Stimulated activated CD4-positive, alpha-beta T cell treated with anti-CD3 and anti-CD28 coated beads, Interleukin-12 subunit alpha, Interleukin-12 subunit beta, amount 100 ng/mL, for 24 hours (primary cell): ENCODE data around the gene NUTM1.
"Not testable (repeated sequence)": the region's sequence is repeated elsewhere in the genome, so short reads cannot be mapped to it uniquely, and the experiment has no call there.

Experiments used
- DNase-seq, 2 experiments: peaks; one replicate each; pipeline ENCODE4 v3.0.0-alpha.2; 2020; ENCODE audit warnings: low read depth in 2 of 2

The NUTM1 gene

DNA sequence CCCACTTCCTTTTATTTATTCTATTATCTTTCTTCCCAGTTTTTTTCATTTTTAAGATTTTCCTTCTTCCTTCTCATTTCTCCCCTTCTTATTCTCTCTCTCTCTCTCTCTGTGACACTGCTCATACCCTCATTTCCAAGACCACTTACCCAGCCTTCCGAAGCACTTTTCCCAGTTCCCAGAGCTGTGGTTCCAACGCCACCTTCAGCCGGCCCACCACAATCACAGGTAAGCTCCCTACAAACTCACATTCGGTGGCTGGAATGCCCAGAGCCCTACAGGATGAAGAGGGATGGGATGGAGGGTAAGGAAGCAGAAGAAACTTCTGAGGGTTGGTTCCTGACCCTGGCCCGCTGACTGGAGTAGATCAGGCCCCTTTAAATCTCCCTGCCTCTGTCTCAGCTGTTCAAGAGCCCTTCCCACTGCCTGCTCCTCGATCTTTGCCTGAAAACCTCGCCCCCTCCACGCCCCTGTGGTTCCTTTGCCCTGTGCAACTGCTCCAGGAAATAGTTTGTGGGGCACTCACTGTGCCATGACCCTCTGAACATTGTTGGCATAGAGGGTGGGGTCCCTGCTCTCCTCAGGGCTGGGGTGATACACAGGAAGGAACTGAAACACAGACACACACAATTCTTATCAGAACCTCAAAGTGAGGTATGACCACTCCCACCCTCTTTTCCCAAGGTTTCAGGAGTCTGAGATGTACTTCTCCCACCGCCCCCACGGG, 19.1 kb downstream of the NUTM1 start:
- no peak for DNase-seq

DNA sequence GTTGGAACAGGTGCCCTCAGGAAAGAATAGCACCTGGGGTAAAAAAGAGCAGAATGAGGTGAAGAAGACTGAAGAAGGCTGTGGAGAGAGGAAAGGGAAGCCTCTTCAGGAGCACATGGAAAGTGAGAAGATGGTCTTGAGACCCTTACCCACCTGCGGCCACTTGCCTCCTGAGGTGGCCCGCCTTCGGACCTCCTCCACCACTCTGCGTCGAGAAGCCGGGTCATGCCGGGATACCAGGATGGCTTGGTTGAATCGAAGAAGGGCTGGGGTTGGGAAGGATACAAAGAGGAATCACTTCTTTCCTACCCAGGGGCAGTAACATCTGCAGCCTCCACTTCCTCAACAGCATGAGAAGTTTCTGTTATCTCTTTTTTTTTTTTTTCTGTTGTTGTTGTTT, 20.9 kb downstream of the NUTM1 start:
- DNase-seq = no peak

DNA sequence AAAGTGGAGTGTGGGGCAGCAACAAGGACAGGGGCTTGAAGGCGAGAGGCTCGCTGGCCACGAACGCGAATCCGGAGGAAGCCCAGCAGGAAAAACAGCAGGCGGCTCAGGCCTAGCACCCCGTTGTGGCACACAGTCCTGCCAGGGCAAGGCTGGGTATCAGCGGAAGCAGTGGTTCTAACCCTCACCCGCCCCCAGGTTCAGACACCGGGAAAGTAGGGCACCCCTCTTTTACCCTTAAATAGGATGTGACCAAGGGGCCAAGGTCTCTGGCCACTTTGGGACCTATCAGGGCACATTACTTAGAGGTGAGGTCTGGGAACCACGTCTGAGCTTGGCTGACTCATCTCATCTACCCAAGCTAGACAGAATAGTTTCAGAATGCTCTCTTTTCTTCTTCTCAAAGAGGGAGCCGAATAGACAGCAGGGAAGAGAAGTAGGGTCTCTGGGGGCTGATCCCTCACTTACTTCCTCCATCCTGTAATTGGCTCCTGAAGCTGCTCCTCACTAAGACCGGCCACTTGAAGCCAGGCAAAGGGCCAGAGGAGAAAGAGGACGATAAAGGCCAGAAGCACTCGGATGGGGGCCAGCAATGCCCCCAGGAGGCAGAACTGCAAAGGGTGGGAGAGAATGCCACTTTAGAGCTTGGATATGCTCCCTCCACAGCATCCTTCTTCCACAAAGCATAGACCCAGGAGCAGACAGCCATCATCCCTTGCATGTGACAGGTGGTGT, 22.1 kb downstream of the NUTM1 start:
- DNase-seq = no peak

DNA sequence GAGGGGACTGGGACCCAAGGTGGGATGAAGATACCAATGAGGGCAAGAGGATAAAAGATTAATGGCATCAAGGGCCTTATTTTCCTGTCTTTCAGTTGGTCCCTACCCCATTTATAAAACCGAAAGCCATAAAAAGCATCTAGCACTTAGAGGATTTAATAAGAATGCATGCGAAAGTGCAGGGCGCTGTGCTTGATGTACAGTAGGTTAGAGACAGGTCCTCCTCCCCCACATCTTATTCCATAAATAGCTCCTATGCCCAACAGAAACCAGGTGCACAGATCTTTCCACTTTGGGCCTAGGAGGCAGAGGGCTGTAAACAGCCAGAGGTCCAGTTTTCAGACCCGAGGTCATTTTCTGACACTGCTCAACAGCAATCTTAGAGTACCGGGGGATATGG, 22.7 kb downstream of the NUTM1 start:
- DNase-seq = no peak

DNA sequence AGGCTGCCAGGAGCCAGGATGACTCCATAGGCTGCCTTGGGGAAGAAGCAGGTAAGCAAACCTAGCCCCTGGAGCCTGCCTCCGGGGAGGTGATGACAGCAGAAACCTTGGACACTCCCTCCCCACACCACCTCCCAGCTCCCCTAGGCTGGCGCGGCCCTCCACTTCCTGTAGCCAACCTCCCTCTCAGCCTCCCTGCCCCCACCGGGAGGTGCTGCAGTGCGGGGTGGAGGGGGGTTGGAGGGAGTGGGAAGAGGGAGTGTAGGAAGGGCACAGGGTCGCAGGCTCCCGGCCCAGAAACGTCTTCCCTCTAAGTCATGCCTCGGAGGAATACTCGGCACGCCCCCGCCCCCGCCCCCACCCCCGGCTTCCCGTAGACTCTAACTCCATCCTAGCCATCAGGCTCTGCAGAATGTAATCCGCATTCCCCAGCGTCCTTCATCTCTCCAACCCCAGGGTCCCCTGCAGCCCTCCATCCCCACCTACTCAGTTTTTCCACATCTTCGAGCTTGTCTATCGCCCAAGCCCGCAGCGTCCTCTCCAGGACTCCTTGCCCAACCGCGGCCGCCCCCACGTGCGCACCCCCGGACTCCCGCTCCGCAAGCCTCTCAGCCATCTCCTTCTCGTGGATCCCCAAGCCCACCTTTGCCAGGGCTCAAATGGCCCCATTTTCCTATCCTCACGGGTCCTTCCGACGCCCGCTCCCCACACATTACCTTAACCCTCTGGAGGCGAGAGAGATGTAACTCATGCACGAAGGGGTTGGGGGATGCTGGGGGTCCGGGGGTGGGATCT, 23.4 kb downstream of the NUTM1 start:
- DNase-seq = peak in 1 of 2 experiments; percentile 56

DNA sequence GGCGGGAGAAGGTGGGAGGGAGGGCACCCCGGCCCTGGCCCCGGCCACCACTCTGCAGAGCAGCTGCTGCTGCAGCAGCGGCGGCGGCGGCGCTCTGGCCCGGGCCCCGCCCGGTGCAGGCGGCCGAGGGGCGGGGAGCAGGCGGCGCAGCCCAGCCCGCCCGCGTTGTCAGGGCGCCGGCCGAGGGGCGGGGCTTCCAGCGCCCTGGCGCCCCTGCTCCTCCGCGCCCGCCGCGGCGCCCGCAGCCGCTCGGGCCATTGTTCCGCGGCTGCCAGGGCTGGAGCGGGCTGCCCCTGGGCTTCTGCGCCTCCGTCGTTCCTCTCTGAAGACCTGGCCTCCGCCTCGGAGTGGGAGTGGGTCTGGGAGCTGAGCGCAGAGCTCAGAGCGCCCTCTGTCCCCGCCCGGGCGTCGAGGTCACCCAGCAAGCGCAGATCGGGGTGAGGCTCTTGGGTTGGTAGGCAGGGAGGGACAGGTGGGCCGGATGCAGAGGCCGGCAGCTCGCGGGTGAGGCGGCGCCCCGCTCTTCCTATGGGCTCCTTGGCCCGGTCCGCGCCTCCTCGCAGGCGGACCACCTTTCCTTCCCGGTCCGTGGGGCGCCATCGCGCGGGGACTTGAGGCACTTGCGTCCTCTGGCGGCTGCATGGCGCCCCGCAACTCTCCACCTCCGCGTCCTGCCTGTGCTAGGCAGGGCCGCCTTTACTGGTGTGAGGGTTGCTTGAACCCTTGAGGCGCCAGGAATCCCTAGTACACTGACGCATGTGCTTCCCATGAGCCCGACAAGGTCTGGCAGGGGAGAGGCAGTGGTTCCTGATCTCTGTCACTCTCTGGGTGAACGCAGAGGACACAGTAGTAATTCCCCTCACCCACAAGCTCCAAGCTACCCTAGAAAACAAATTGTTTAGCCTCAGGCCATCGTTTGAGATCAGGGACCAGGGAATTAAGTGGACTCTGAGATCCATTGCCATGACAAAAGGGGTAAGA, 24.3 kb downstream of the NUTM1 start, which contains the start of gene LPCAT4:
LPCAT4 (minus strand) TSS at position 96 of the 981 bp plus-strand sequence. CDS start 96 bp downstream, outside the sequence.
- DNase-seq = peak; percentile 73 to 83

DNA sequence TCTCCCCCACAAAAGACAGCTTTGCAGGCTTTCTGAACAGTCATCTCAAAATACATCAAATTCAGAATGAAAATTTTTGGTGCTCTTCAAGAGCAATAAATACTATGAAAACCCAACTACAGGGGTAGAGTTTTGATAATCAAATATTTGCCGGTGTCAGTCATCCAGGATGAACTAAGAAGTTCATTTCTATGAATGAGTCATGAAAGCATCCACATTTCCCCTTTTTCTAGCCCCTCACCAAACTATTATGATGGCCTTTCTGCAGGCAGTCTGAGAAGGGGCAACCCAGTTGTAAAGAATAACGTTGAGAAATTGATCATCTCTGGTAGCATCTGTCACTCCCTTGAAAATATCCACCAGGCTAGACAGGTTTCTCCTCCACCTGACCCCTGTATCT, 27.0 kb downstream of the NUTM1 start:
- no peak for DNase-seq

DNA sequence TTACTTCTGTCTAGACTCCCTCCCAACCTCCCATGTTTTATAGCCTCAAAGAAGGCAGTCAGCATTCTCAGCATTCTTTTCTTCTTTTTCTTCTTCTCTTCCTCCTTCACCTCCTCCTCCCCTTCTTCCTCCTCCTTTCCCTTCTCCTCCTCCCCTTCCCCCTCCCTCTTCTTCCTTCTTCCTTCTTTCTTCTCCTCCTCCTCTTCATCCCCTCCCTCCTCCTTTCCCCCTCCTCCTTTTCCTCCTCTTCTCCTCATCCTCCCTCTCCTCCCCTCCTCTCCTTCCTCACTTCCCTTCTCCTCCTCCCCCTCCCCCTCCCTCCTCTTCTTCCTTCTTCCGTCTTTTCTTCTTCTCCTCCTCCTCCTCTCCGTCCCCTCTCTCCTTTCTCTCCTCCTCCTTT, 27.5 kb downstream of the NUTM1 start:
- DNase-seq = no peak

DNA sequence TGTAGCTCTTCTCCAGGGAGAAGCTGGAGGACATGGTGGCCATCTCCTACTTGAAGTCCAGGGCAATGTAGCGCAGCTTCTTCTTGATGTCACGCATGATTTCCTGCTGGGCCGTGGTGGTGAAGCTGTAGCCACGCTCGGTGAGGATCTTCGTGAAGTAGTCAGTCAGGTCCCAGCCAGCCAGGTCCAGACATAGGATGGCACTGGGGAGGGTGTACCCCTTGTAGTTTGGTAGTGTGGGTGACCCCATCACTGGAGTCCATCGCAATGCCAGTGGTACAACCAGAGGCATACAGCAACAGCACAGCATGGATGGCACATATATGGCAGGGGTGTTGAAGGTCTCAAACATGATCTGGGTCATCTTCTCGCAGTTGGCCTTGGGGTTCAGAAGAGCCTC, 30.8 kb downstream of the NUTM1 start:
- DNase-seq = no peak

DNA sequence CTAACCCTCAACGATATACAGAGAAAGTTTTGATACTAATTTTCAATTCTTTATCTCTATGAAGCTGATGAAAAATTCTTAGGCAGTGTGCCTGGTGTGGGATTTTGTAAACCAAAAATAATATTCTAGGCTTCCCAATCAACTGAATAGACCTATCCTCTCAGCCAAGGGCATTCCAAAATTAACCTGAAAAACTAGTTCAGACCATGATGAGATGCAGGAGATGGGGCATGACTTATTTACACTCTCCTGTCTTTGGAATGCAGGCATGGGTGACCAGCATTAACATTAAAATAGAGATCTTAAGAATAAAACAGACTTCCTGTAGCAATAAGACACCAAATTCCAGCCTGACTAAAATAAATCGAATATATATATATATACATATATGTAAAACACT, 31.7 kb downstream of the NUTM1 start:
- no peak for DNase-seq

DNA sequence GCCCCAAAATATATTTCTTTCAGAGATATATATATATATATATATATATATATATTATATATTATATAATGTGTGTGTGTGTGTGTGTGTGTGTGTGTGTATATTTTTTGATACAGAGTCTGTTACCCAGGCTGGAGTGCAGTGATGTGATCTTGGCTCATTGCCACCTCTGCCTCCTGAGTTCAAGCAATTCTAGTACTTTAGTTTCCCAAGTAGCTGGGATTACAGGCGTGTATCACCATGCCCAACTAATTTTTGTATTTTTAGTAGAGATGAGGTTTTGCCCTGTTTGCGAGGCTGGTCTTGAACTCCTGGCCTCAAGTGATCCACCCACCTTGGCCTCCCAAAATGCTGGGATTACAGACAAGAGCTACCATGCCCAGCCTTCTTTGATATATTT, 32.4 kb downstream of the NUTM1 start:
- DNase-seq = not testable (repeated sequence)

DNA sequence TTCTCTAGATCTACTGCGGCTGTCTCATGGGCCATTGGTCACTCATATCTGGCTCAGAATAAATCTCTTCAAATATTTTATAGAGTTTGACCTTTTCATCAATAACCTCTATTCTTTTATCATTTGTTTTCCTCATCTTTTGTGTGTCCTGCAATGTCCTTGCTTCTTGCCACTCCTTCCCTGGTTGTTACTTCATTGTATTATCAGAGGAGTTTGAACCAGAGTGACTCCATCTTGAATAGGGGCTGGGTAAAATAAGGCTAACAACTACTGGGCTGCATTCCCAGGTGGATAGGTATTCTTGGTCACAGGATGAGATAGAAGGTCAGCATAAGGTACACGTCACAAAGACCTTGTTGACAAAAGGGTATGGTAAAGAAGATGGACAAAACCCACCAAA, 33.7 kb downstream of the NUTM1 start:
- DNase-seq = no peak

DNA sequence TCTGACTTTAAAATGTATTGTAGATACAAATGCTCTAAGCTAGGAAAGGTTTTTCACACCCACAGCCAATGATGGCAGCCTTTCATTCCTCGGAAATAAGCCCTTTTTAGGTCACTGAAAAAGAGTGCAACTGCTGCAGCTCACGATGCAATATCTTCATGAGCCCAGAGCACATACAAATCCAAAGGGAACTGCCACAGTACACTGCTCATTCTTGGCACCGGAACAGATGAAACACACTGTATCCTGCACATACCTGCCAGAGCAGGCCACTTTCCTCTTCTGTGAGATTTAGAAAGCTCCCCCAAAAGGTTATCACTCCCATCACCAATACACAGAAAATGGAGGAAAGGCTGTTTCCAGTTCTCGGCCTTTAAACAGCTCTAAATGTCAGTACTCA, 37.4 kb downstream of the NUTM1 start:
- not testable (repeated sequence) for DNase-seq

DNA sequence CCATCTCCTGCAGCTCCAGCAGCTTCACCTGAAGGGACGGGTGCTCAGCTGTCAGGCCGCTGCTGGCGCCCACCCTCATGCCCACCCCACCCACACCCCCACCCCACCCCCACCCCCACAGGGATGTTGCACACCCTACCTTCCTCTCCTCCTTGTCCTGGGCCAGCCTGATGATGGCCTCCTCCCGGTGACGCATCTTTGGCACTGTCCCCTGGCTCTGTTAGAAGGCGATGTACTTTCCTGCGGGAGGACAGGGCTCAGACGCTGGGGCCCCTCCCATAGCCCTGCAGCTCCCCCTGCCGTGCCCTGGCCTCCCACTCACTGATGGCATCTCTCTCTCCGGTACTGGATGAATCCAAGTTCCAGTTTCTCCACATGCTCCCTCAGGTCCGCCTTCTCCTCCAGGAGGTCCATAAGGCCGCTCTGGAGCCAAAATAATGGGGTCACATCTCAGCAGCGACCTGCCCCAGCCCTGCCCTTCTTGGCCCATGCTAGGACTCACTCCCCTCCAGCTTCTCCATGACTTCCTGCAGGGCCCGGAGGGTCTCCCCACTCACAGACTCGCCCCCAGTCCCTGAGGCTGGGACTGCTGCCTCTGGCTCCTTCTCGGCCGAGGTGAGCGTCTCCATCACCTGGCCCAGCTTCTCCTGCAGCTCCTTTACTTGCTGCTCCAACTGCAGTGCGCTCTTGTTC, 38.9 kb downstream of the NUTM1 start:
- DNase-seq = not testable (repeated sequence)

DNA sequence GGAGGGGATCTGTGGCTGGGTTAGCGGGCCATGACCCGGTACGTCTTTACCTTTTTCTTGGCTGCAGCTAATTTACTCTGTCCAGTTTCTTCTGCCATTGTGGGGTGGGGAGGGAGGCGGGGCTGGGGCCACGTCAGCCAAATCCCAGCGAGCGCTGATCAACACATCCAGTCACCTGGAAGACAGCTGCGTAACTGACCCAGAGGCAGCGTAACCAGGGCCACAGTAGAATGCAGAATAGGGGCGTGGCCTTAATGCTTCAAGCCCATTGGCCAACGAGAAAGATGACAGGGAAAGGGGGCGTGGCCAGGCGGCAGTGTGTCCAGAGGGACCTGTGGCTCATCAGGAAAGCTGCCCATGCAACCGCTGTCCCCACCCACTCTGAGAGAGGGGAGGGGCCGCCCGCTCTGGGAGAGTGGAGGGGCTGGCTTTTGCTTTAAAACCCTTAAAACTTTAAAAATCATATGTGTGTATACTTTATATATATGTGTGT, 46.5 kb downstream of the NUTM1 start:
- not testable (repeated sequence) for DNase-seq

DNA sequence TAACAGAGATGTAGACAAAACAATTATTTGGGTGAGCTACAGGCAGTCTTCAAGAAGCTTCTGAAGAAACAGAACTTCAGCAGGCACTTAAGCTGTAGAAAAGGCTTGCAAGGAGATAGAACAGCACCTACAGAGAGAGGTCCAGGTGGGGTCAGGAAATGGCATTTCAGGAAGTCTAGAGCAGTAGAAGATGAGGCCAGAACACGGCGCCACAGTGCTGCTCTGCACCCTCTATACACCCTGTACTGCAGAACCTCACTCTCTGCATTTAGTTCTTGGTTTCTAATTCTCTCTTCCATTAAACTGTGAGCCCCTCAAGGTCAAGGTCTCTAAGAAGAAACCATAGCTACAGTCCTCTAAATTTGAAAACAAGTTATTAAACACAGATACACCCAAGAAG, 49.9 kb downstream of the NUTM1 start:
- not testable (repeated sequence) for DNase-seq

DNA sequence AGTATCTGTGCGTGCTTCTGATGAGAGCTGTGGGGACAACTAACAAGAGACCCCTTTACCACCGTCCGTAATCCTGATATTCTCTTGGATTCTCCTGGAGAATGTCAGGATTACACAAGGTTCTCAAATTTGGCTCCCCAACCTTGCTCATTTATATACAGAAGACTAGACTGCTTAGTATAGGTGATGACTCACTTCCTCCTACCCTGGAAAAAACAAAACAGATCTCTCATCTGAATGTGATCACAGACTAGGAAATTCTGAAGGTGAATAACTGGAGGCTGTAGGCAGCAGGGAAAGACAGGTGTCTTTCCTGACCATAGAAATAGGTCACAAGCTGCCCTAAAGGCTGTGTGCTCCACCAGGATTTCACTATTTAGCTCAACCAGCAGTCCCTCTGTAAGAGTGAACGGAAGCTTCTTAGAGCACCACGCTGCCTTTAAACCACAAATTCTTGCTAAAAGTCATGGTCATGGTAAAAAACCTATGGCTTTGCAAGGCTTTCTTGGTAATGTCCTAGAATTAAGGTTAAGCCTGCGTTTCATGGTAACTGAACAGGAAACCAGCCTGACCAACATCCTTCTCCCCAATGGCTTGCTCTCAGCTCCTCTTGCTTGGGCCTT, 54.6 kb downstream of the NUTM1 start:
- DNase-seq = not testable (repeated sequence)

DNA sequence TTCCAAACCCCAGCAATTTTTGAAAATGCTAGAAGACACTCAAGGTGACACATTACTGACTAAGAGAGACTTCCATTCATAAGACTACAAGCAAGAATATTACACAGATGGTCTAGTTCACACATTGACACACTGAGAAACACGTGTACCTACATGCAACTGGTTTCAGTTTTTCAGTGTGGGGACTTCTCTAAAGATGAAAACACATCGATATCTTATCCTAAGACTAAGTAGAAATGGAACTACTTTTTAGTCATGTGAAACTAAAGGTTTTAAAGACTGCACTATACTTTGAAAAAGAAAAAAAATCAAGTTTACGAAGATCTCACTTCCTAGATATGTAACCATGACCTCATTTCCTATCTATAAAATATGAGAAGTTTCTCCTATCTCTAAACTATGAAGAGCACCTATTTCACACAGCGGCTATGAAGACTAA, 60.1 kb downstream of the NUTM1 start:
- not testable (repeated sequence) for DNase-seq

DNA sequence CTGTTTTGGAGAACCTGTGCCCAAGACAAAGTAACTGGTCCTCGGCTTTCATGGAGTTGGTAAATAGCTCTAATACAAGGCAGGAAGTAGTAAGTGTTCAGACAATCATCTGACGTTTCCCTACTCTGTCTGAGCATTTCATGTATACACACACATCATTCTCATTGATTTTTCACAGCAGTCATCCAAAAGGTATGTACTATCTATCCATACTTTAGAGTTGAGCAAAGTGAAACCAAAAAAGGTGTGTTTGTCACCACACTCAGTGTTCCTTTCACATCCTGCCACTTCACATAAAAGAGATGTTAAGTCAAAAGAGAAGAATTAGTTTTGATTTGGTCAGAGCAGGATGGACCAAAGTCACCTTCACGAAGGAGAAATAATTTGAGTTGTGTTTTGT, 60.8 kb downstream of the NUTM1 start:
- DNase-seq = not testable (repeated sequence)
